ENCODE results near the gene SGK1.
"Not testable (repeated sequence)": the region's sequence is repeated elsewhere in the genome, so short reads cannot be mapped to it uniquely, and the experiment has no call there.

SGK1 gene

DNA sequence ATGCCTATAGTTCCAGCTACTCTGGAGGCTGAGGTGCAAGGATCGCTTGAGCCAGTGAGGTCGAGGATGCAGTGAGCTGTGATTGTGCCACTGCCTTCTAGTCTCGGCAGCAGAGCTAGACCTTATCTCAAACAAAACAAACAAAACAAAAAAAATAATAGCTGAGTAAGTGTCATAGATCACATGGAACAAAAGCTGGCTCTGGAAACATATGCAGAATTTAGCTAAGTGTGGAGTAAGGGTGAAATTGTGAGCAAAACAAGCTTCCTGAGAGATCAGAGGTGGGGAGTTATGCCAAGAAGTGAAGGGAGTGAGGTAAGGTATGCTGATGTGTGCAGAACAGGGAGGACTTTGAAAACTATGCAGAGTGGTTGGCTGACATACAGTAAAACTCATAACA is 18.7 kb downstream of the SGK1 start:
- no peak for DNase-seq

DNA sequence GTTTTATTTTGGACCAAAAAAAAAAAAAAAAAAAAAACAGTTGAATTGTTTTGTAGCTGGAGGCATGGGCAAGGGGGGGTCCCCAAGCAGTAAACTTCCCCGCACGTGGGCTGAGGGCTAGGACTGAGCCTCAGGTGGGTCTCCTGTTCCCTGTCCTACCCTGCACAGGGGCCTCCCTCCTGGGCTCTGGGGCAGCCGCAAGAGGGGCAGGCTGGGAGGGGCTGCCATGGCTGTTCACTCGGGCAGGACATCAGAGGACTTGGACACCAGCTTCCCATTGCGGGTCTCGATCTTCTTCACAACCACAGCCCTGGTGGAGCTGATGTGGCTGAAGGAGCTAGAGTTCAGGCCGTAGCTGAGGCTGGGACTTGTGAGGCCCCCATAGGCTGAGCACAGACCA is 21.1 kb downstream of the SGK1 start:
- DNase-seq, result no peak

DNA sequence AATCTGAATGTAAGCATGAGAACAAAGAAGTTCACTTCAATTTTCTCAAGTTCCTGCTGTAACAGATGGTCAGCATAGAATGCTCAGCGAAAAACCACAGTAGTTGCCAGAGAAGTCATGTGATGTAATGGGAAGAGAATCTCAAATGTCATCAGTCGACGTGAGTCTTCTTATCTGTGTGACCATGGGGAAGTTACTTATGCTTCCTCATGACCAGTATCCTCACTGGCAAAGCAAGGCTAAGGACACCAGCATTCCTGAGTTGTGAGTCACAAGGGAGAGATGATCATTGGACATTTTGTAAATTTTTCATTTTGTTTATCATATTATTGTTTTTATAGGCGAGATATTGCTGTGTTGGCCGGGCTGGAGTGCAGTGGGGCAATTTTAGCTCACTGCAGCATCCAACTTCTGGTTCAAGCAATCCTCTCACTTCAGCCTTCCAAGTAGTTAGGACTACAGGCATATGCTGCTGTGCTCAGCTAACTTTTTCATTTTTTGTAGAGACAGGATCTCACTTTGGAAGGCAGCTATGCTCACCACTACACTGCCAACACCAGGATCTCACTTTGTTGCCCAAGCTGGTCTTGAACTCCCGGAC is 21.9 kb downstream of the SGK1 start:
- no peak for DNase-seq

DNA sequence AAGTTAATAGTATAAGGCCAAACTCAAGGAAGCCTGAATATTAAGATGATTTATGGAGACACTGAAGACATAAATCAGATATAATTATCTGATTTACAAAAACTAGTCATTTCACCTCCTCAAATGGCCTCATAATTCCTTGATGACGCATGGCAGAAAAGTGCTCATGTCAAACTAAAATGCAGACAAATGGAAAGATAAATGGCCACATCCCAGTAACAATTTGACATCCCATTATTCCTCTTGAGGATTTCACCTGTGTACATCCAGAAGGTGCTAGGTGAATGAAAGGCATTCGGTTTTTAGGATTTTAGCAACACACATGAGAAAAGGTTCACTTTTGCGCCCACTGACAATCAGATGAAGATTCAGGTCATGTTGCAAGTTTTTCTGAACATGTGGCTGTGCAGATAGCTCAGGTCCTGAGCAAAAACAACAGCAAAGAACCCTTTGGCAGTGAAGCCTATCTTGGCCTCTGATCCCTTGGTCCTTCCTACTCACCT is 24.2 kb downstream of the SGK1 start:
- no peak for DNase-seq

DNA sequence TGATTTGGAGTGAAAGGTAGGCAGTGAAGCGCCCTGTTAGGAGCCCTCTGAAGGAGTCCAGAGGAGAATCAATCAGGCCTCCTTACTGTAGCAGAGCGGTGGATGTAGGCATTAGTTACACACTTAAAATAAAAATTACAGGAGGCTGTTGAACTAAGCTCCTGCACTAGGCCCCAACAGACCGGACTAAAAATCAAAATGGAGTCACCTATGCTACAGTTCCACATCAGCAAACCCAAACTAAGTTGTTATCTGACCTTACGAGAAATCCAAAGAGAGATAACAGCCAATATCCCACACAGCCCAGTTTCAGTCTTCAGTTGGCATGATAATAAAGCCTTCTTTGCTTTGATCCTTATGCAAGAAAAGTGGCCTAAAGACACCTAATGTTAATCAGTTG is 26.8 kb downstream of the SGK1 start:
- DNase-seq, result no peak

DNA sequence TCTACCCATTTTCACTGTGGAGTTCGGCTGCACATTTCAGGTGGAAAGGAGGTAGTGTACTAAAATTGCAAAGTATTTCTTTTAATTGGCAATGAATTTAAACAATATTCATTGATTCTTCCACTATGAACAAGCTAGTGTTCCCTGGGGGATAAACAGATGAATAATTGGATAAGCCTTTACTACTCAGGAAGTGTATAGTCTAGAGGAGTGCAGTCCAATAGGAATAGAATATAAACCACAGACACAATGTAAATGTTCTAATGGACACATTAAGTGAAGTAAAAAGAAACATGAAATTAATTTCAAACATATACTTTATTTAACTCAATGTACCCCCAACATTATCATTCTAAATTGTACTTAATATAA is 28.7 kb downstream of the SGK1 start:
- no peak for DNase-seq

DNA sequence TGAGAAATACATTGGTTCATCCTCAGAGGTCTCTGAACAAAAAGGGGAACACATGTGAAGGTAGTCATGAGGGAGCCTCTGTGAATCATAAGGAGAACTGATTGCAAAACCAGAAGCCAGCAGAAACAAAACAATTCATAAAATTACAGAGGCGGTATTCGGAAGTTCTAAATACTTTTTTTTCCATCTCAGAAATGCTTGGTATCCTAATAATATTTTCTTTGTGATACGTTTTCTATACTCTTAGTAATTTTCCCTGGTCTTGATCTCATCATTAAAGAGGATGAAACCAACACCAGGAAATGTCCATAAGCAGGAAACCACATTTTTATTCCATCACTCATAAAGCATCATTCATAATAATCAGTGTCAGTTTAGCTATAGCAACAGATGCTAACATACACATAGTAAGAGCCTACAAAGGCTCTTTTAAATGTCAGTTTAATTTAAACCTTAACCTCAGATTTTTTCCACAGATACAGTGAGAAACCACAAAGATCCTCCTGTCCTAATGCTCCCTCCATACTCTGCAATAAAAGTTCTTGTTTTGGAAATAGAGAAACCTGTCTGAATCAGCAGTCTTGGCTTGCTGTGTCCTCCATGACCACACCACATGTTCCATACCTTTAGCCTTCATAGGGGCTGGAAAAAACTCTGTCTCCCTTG is 29.2 kb downstream of the SGK1 start:
- DNase-seq, result no peak

DNA sequence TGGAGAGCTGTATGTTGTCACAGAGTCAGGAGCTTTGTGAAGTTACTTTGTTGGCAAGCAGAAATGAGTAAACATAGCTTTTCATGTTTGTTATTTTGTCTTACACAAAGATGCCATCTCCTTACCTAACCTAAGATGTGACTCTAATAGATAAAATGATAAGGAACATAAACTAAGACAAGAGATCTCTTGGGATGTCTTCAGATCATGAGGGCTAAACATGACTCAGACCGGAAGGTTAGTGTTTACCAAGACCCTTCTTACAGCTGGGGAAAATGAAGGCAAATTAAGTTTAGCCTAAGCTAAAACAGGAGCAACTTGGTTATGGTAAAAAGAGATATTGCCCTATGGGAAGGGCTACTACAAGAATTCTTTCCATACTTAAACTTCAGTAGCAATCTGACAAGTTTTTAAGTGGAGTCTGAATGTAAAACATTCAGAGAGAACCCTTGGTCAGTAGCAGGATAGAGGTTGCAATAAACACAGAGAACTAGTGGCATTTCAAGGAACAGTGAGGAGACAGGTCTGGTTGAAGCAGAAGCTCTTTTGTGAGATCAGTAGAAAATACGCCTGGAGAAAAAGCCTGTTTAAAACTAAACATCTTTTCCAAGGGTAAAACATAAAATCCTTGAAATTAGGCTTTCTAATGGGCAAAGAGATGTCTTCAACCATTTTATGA is 29.9 kb downstream of the SGK1 start:
- no peak for DNase-seq

DNA sequence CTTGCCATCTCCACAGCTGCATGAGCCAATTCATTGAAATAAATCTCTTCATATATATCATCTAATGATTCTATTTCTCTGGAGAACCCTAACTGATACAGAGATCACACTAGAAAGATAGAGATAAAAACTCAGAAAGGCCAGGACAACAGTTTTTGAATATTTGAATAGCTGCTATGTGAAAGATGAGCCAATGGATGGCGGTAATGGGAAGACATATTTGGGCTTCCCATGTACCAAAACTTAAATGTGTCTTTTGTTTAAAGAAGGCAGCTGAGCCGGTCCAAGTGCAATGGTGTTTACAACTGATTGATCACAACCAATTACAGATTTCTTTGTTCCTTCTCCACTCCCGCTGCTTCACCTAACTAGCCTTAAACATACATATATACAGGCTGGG is 35.1 kb downstream of the SGK1 start:
- no peak for DNase-seq

DNA sequence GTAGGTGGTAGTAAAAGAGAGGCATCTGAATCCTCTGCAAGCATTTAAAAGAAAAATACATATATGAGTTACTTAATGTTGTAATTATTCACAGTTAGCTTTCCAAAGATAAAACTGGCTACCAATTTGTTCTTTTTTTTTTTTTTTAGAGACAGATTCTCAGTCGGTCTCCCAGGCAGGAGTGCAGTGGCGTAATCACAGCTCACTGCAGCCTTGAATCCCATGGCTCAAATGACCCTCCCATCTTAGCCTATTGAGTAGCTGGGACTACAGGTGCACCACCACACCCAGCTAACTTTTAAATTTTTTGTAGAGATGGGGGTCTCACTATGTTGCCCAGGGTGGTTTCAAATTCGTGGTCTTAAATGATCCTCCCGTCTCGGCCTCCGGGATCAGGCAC is 36.5 kb downstream of the SGK1 start:
- DNase-seq, result no peak

DNA sequence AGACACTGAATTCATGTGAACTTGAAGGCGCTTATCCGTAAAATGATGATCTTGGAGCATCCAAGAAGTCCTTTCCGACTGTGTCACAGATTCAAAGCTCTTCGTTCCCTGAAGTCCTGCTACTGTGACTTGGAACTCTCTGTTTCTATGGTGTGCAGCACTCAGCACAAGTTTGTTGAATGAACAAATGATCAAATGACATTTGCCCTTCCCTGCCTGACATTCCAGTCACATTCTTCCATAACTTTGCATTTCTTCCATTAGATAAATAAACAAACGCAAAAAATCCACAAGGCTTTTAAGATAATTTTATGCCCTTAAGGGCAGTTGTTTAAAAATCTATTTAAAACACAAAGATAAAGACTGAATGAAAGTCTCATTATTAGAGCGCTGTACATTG is 39.9 kb downstream of the SGK1 start:
- DNase-seq, result no peak

DNA sequence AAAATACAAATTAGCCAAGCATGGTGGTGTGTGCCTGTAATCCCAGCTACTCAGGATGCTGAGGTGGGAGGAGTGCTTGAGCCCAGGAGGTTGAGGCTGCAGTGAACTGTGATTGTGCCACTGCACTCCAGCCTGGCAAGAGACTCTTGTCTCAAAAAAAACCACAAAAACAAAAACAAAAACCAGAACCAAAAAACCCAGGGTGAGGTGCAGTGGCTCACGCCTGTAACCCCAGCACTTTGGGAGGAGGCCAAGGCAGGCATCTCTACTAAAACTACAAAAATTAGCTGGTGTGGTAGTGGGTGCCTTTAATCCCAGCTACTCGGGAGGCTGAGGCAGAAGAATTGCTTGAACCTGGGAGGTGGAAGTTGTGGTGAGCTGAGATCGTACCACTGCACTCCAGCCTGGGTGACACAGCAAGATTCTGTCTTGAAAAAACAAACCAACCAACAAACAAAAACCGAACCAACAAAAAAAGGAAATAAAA is 41.0 kb downstream of the SGK1 start:
- DNase-seq, result not testable (repeated sequence)

DNA sequence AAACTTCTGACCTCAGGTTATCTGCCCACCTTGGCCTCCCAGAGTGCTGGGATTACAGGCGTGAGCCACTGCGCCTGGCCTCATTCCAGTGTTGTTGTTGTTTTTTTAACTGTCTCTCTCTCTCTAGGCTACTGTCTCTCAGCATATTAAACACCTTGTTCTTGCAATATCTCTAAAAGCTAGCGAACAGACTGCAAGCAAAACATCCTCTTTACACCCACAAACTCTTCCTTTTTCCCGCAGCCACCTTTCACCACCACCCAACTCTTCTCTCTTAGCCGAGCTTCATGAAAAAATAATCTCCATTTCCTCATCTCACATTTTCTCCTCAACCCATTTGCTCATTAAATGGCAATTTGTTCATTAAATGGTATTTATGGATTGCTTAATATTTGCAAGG is 45.5 kb downstream of the SGK1 start:
- DNase-seq, result no peak

DNA sequence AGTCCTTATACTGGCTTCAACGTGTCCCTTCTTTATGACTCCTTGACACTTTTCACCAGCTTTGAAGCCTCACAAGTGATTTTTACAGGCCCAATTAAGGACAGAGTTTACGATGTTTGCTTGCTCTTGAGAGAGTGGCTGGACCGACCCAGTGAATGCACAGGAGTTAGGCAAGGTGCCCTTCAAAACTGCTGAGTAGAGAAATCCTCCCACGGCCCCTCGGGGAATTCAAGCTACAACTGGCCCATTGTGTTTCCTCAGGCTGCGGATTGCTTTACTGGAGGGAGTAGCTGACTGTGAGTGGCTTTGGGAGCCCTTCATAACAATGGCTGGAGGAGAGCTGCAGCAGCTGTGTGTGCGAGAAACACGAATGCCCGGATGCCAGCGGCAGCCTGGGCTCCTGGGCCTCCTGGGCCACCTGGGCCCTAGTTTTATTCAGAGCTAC is 50.0 kb downstream of the SGK1 start:
- DNase-seq, result peak; percentile 50 to 85

DNA sequence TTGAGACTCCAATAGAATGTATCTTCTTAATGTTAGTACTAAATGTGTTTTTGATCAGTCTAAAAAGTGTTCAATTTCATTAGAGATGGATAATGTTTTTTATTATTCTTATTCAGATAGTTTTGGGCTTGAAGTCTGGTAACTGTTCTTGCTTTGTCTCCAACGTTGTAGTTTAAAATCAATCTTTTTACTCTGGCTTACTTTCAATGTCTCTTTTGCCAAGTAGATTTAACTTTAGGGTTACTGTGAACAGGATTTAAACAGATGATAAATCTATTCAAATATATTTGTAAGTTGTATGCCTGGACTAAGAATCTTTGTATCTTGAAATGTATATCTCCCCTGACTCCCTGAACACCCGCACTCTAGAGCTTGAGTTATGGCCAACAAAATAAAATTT is 51.1 kb downstream of the SGK1 start:
- DNase-seq, result no peak

DNA sequence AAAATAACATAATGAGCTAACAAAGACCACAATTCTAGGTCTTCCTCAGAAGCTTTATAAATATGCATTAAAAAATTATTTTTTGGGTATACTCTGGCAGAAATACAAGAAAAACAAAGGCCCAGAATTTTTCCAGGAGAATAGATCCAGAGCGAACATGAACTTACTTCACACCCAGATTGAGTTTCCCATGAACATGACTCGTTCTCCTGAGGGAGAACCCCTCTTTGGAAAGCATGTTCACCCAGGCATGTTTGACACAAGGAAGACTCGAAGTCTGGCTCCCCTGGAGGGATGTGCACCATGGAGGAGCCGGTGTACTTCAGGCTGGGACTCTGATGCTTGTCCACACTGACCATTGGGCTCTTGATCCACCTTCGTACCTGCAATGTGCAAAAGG is 56.1 kb downstream of the SGK1 start:
- DNase-seq, result no peak

DNA sequence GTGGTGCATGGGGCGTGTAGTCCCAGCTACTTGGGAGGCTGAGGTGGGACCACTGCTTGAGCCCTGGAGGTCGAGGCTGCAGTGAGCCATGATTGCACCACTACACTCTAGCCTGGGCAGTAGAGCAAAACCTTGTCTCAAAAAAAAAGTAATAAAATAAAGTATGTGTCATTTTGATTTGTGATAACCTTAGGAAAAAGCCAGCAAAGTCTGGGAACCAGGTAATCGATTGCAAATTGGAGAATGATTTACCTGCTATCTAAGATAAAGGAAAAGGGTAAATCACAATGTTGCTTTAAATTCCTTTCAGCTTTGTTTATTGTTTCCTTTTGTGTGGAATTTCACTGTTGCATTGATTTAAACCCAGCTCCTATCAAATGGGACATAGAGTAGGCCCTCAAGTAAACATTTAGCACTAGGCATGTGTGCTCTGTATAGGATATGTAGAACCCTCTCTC is 59.0 kb downstream of the SGK1 start:
- DNase-seq, result no peak

DNA sequence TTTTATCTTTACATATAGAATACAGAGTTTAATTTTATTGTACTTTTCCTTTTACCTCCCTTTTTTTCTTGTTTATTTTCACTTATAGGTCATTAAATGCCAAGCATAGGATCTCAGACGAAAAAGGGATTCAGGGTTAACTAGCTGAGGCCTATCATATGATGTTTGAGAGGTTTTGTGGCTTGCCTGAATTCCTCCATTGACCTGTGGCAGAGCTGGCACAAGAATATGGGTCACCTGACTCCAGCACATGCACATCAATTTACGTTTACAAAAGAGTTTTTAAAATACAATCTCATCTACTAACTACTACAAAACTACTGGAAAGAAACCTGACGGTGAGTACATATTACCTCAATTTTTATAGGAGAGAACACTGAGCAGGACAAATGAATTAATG is 60.4 kb downstream of the SGK1 start:
- no peak for DNase-seq

DNA sequence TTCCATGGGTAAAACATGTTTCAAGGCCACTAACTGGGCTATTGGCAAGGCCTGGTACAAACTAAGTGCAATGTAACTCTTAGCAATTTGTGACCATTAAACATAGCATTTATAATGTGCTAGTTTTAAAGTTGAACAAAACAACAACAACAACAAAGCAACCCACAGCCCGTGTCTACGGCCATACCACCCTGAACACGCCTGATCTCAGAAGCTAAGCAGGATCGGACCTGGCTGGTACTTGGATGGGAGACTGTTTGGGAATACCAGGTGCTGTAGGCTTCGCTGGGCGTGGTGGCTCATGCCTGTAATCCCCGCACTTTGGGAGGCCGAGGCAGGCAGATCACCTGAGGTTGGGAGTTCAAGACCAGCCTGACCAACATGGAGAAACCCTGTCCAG is 61.0 kb downstream of the SGK1 start:
- no peak for DNase-seq

DNA sequence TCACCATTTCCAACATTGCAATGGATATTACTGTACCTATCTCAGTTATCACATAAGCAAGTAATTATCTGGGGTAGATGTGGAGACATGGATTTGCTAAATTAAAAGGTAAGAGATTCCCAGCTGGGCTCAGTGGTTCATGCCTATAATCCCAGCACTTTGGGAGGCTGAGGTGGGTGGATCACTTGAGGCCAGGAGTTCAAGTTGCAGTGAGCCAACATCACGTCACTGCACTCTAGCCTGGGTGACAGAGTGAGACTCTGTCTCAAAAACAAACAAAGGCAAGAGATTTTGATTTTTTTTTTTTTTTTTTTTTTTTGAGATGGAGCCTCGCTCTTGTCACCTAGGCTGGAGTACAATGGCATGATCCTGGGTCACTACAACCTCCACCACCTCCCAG is 62.6 kb downstream of the SGK1 start:
- not testable (repeated sequence) for DNase-seq

DNA sequence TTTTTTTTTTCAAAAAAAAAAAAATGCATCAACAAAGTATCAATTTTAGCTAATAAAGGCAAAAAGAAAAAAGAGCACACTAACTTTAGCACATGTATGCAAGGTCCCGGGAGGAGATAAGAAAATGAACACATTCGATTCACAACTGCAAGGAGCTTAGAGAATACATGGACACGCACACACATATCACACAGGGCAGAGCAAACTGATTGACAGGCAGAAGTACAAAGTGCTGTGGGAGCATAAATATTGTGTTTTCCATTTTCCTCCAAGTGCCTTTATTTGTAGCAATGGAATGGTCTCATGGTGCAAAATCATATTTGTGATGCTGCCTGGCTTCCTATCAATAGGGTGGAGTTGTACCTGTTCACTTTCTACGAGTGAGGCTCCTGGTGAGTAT is 63.8 kb downstream of the SGK1 start:
- DNase-seq, result no peak

DNA sequence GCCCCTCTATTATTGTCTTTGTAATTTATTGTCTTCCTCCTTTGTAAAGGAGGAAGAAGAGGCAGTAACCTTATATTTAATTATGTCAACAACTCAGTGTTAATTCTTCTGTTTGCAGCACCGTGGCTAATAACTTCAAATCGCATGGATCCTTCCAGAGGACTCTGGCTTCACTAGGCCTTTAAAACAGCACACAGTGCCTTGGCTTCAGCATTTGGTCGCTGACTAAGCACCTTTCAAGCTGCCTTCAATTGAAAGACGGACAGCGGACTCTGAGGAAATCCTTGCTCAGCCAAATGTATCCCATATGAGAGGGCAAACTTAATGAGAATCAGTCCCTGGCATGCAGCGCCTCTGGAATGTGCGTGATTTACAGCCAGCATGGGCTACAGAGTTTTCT is 64.2 kb downstream of the SGK1 start:
- DNase-seq, result no peak

DNA sequence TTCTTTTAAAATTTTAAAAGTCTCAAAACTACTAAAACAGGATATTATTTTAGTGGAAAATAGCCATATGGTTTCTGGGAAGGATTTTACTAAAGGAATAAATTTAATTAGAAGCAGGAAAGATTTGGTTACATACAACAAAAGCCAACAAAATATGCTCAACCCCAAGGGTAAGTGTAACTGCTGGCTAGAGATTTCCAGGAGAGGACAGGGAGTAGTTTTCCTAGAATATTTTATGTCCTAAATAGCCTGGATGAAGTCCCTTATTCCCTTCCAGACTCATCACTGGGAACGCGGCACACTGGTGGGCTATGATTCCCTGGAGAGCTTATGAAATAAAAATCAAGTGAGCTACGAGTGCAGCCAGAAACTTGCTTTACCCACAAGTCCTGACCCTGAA is 66.6 kb downstream of the SGK1 start:
- no peak for DNase-seq

DNA sequence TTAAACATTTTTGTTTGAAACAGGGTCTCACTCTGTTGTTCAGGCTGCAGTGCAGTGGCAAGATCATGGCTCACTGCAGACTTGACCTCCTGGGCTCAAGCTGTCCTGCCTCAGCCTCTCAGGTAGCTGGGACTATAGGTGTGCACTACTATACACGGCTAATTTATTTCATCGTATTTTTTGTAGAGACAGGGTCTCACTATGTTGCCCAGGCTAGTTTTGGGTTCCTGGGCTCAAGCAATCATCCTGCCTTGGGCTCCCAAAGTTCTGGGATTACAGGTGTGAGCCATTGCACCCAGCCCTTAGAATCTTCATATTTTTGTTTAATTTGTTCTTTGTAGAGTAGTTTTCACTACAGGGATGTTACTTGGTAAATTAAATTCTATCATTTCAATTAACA is 67.1 kb downstream of the SGK1 start:
- no peak for DNase-seq

Data from SHP77 (cell line).